IMR-90 (cell line): Measurements from ENCODE around the gene PRRT2. TPM values are rescaled to one million over a fixed set of nuclear protein-coding genes. Genes with fewer than 3 reads are reported as not detected.
A peak's percentile ranks its signal among the peaks of the same experiment; 100 is the strongest.
"Not testable (repeated sequence)": the region's sequence is repeated elsewhere in the genome, so short reads cannot be mapped to it uniquely, and the experiment has no call there.

ENCODE experiments used
- ATAC-seq: fragments of 200-7000 bp; cut with Tn5 transposase; 2 replicates; pipeline ENCODE4 v1.9.1; 2020; ENCODE audit warnings: low read depth, mild to moderate bottlenecking, moderate library complexity
- BruUV-seq: library from RNA; stranded (reverse); fragments of 400-500 nt; replicated peaks from 2 replicates; lab custom pipeline; 2021; lab: Mats Ljungman, UMichigan
- CTCF ChIA-PET: fragments of 300-600 bp; formaldehyde crosslinking; extraction: SDS; loops from one replicate; lab custom pipeline; 2021; ENCODE audit warnings: antibody characterized with exemption; lab: Yijun Ruan, JAX
- POLR2A ChIA-PET: fragments of 300-600 bp; sonication (Branson Sonifier 250); formaldehyde crosslinking; loops from one replicate; lab custom pipeline; 2022; ENCODE audit warnings: antibody characterized with exemption; ENCODE audit not compliant: unreplicated experiment; lab: Charles Lee
- DNase-seq: peaks from one replicate; pipeline ENCODE4 v3.0.0; 2013
- H2AFZ ChIP-seq: replicated peaks from 2 replicates; pipeline ENCODE3; 2013; ENCODE audit warnings: low read length, mild to moderate bottlenecking; ENCODE audit not compliant: poor library complexity
- H2AK5ac ChIP-seq: 2 replicates; pipeline ENCODE4 v1.6.1; 2013; ENCODE audit warnings: low read depth, low read length, inconsistent platforms
- H2AK9ac ChIP-seq: replicated peaks from 2 replicates; pipeline ENCODE3; 2013; ENCODE audit warnings: mild to moderate bottlenecking, low read depth, low read length, moderate library complexity; ENCODE audit not compliant: poor library complexity
- H2BK120ac ChIP-seq: 2 replicates; pipeline ENCODE4 v1.6.1; 2013; ENCODE audit warnings: low read depth, low read length, inconsistent platforms
- H2BK15ac ChIP-seq: 3 replicates; pipeline ENCODE4 v1.6.1; 2013; ENCODE audit warnings: low read depth, low read length, inconsistent platforms
- H2BK20ac ChIP-seq: 2 replicates; pipeline ENCODE4 v1.6.1; 2013; ENCODE audit warnings: low read depth, mild to moderate bottlenecking, inconsistent platforms, low read length, moderate library complexity
- H2BK5ac ChIP-seq: 2 replicates; pipeline ENCODE4 v1.6.1; 2013; ENCODE audit warnings: mild to moderate bottlenecking, low read depth, low read length, inconsistent platforms; ENCODE audit not compliant: poor library complexity, severe bottlenecking
- H3K14ac ChIP-seq: replicated peaks from 2 replicates; pipeline ENCODE4 v1.6.1; 2013; ENCODE audit warnings: low read depth, low read length, inconsistent platforms
- H3K18ac ChIP-seq: 2 replicates; pipeline ENCODE4 v1.6.1; 2013; ENCODE audit warnings: low read depth, low read length, control low read depth
- H3K23ac ChIP-seq: 2 replicates; pipeline ENCODE4 v1.6.1; 2013; ENCODE audit warnings: low read depth, low read length, inconsistent platforms
- H3K27ac ChIP-seq: 2 replicates; pipeline ENCODE4 v1.5.1; 2013; ENCODE audit warnings: mild to moderate bottlenecking, control low read depth, low read length; ENCODE audit not compliant: insufficient read depth
- H3K27me3 ChIP-seq: 2 replicates; pipeline ENCODE4 v1.6.1; 2013; ENCODE audit warnings: low read length; ENCODE audit not compliant: control insufficient read depth, insufficient read depth
- H3K36me3 ChIP-seq: 2 replicates; pipeline ENCODE4 v1.6.1; 2013; ENCODE audit warnings: low read length, mixed read lengths; ENCODE audit not compliant: control insufficient read depth, insufficient read depth
- H3K4ac ChIP-seq: 2 replicates; pipeline ENCODE4 v1.6.1; 2013; ENCODE audit warnings: low read depth, low read length, inconsistent platforms
- H3K4me1 ChIP-seq: 2 replicates; pipeline ENCODE4 v1.6.1; 2013; ENCODE audit warnings: low read length, mixed read lengths; ENCODE audit not compliant: control insufficient read depth, insufficient read depth
- H3K4me2 ChIP-seq: 2 replicates; pipeline ENCODE4 v1.6.1; 2013; ENCODE audit warnings: low read depth, mild to moderate bottlenecking, control low read depth, low read length, moderate library complexity
- H3K4me3 ChIP-seq: 2 replicates; pipeline ENCODE4 v1.5.1; 2013; ENCODE audit warnings: low read depth, mild to moderate bottlenecking, control low read depth, low read length, moderate library complexity; ENCODE audit not compliant: insufficient read depth
- H3K56ac ChIP-seq: 2 replicates; pipeline ENCODE4 v1.6.1; 2013; ENCODE audit warnings: low read length, inconsistent platforms; ENCODE audit not compliant: insufficient read depth; ENCODE audit errors: extremely low read depth
- H3K79me1 ChIP-seq, 2 experiments: 2 replicates each; pipeline ENCODE4 v1.6.1; 2013; ENCODE audit warnings: low read length in 2 of 2, inconsistent platforms in 1 of 2, low read depth in 1 of 2
- H3K9ac ChIP-seq: 2 replicates; pipeline ENCODE4 v1.6.1; 2013; ENCODE audit warnings: low read depth, low read length, control low read depth
- H3K9me1 ChIP-seq: 2 replicates; pipeline ENCODE4 v1.6.1; 2013; ENCODE audit warnings: low read length, inconsistent platforms; ENCODE audit not compliant: insufficient read depth
- H3K9me3 ChIP-seq: 2 replicates; pipeline ENCODE4 v1.6.1; 2013; ENCODE audit warnings: low read length; ENCODE audit not compliant: control insufficient read depth, insufficient read depth
- H4K20me1 ChIP-seq: 2 replicates; pipeline ENCODE4 v1.6.1; 2013; ENCODE audit warnings: low read length, inconsistent platforms; ENCODE audit not compliant: insufficient read depth
- H4K5ac ChIP-seq: 2 replicates; pipeline ENCODE4 v1.6.1; 2013; ENCODE audit warnings: mild to moderate bottlenecking, low read depth, low read length, control low read depth
- H4K8ac ChIP-seq, 2 experiments: 2 replicates each; pipeline ENCODE4 v1.6.1; 2013; ENCODE audit warnings: low read depth in 2 of 2, low read length in 2 of 2, control low read depth in 1 of 2, inconsistent platforms in 1 of 2
- H4K91ac ChIP-seq: 2 replicates; pipeline ENCODE4 v1.6.1; 2013; ENCODE audit warnings: low read depth, low read length, inconsistent platforms; ENCODE audit not compliant: insufficient read depth
- CTCF ChIP-seq: conservative IDR thresholded peaks from 2 replicates; pipeline ENCODE4 v1.5.1; 2012; ENCODE audit warnings: mild to moderate bottlenecking, low read depth, low read length, improper control_type of control experiment
- NFE2L2 ChIP-seq: fragments of 150-350 bp; IDR thresholded peaks from 2 replicates; pipeline ENCODE4 v1.6.1; 2016; ENCODE audit warnings: low read depth, mild to moderate bottlenecking, low read length
- RAD21 ChIP-seq: IDR thresholded peaks from 2 replicates; pipeline ENCODE4 v1.6.1; 2012; ENCODE audit warnings: low read length, improper control_type of control experiment
- SMC3 ChIP-seq: fragments of 150-350 bp; IDR thresholded peaks from 2 replicates; pipeline ENCODE4 v1.6.1; 2016; ENCODE audit warnings: low read depth, mild to moderate bottlenecking, antibody characterized with exemption, low read length, moderate library complexity
- WGBS, 2 experiments: methylation state at CpG; one replicate each; pipeline versions ENCODE4 v1.1.5 to v1.1.7; 2013; ENCODE audit warnings: missing lambda C conversion rate in 2 of 2; ENCODE audit not compliant: insufficient read length in 1 of 2; ENCODE audit errors: extremely low coverage in 2 of 2; 5-methylcytosine and 5-hydroxymethylcytosine counted together
- dilution Hi-C: fragments of 300-500 bp; cut with HindIII; formaldehyde crosslinking; loops from one replicate; pipeline ENCODE4 v1.14.3; 2018; ENCODE audit warnings: low sequenced_read_pairs; ENCODE audit not compliant: unreplicated experiment
- in situ Hi-C: fragments of 300-500 bp; cut with MboI; formaldehyde crosslinking; loops from 3 replicates; pipeline ENCODE4 v1.14.3; 2019; ENCODE audit warnings: low sequenced_read_pairs, inconsistent platforms, mixed read lengths
- intact Hi-C: fragments of 100-400 bp; cut with micrococcal nuclease; formaldehyde crosslinking; loops from 2 replicates; pipeline ENCODE4 v1.10.0; 2022
- polyA plus RNA-seq, 3 experiments: library from polyadenylated mRNA; depleted of rRNA; stranded (reverse); fragments of >200 nt; gene quantifications; 2 replicates each; pipeline ENCODE4 v1.2.3, GENCODE V29; 2012; ENCODE audit warnings: low replicate concordance in 1 of 3
- total RNA-seq: library from RNA; depleted of rRNA; stranded (reverse); fragments of >200 nt; gene quantifications from 2 replicates; pipeline ENCODE4 v1.2.3, GENCODE V29; 2012

Gene PRRT2
- total and polyA plus RNA-seq, 2 of the 4 experiments (the other 2 are of a cell fraction), result 0.90 to 10.5 TPM

- no peak overlapping the region for H3K14ac ChIP-seq
- no peaks in the 10 kb centered on the region for H4K20me1 ChIP-seq
- H3K23ac ChIP-seq, result no peak overlapping the region
- no peak overlapping the region for H2AK5ac ChIP-seq
- peak overlapping the region; percentile 93 for H2AFZ ChIP-seq
- H2BK15ac ChIP-seq, result no peak overlapping the region
- no peak overlapping the region for H3K18ac ChIP-seq
- no peak overlapping the region for H2BK5ac ChIP-seq
- no peak overlapping the region for H3K56ac ChIP-seq
- H3K4ac ChIP-seq, result no peak overlapping the region
- H3K27ac ChIP-seq, result no peak overlapping the region
- H3K79me1 ChIP-seq, result peaks cover 0 to 2% of the 10 kb centered on the region in 2 experiments; a peak in 1 of 4 replicates
- H3K9ac ChIP-seq, result no peak overlapping the region
- H3K4me1 ChIP-seq, result peaks cover 4% of the 10 kb centered on the region
- WGBS, 2 experiments, result 39% methylated on average over 6 of the region's 38 CpGs; no CpG with 5 or more reads in 1 of the 2 experiments
- intact Hi-C loops (loop anchor here (10.0 kb wide), 1 partner anchor 50 kb away; no protein-coding TSS in a partner anchor), dilution Hi-C loops (no loop called here), in situ Hi-C loops (no loop called here)
- H4K91ac ChIP-seq, result no peak overlapping the region
- H4K8ac ChIP-seq, result peak overlapping the region in 1 of 2 experiments; percentile 79; a peak in 2 of 4 replicates
- peak overlapping the region; percentile 25; the same call in 1 of the 2 replicates for H4K5ac ChIP-seq
- no peaks in the 10 kb centered on the region for H3K9me3 ChIP-seq
- peak overlapping the region; percentile 32 for H3K4me2 ChIP-seq
- ChIA-PET CTCF (interaction anchor here (0.6 kb wide), 1 partner anchor 8 kb away, joined by 3 read pairs; no protein-coding TSS in a partner anchor), POLR2A (no interaction called here)
- H2BK120ac ChIP-seq, result no peak overlapping the region
- ATAC-seq, result peak; percentile 94
- peak overlapping the region; percentile 12; the same call in 1 of the 2 replicates for H3K4me3 ChIP-seq
- no TSS peak for BruUV-seq
- H2AK9ac ChIP-seq, result no peak overlapping the region
- DNase-seq, result peak; percentile 22
- no peaks in the 10 kb centered on the region for H3K36me3 ChIP-seq
- no peak overlapping the region for H2BK20ac ChIP-seq
- H3K27me3 ChIP-seq, result peaks cover 21% of the 10 kb centered on the region
- 0 out of 2 replicates have a peak, but pooled peaks have one; percentile 13 for TF ChIP-seq SMC3
- no peak for TF ChIP-seq NFE2L2
- TF ChIP-seq RAD21, result peak; percentile 26; the same call in 1 of the 2 replicates
- TF ChIP-seq CTCF, result peak; percentile 61
- peaks cover 2% of the 10 kb centered on the region for H3K9me1 ChIP-seq
Observed at GRCh38 chr16:29784901-29785500, 27.0 kb upstream of the PRRT2 start.

- H4K20me1 ChIP-seq, H3K4ac ChIP-seq, H2BK15ac ChIP-seq, H4K91ac ChIP-seq, dilution Hi-C loops, H2AK9ac ChIP-seq, ATAC-seq, H3K4me1 ChIP-seq, H3K9me1 ChIP-seq, H2BK5ac ChIP-seq, H2BK20ac ChIP-seq, H3K9me3 ChIP-seq, H2BK120ac ChIP-seq, H4K8ac ChIP-seq, H3K4me3 ChIP-seq, DNase-seq, H3K23ac ChIP-seq, H3K14ac ChIP-seq, H3K27me3 ChIP-seq, H3K18ac ChIP-seq, H3K4me2 ChIP-seq, H3K27ac ChIP-seq, BruUV-seq, in situ Hi-C loops, POLR2A ChIA-PET, H4K5ac ChIP-seq, H2AK5ac ChIP-seq, H2AFZ ChIP-seq, CTCF ChIA-PET, H3K9ac ChIP-seq, H3K56ac ChIP-seq, H3K36me3 ChIP-seq: not testable (repeated sequence)
- WGBS, 2 experiments, result 82% methylated on average over 2 of the region's 4 CpGs; no CpG with 5 or more reads in 1 of the 2 experiments
- intact Hi-C loops, result loop anchor here (10.0 kb wide), 1 partner anchor 52 kb away; no protein-coding TSS in a partner anchor
- H3K79me1 ChIP-seq, result peaks cover 0 to 20% of the 10 kb centered on the region in 2 experiments; a peak in 2 of 4 replicates
Observed at GRCh38 chr16:29787155-29787554, 24.8 kb upstream of the PRRT2 start.
